MCF 10A (cell line): Measurements from ENCODE around the gene GAD1. TPM values are rescaled to one million over a fixed set of nuclear protein-coding genes. Genes with fewer than 3 reads are reported as not detected.

Experiments
- BruUV-seq: library from RNA; stranded (reverse); fragments of 400-500 nt; replicated peaks from 2 replicates; lab custom pipeline; 2021; lab: Mats Ljungman, UMichigan
- CTCF ChIA-PET: fragments of 300-600 bp; sonication (Branson Sonifier 250); formaldehyde crosslinking; extraction: SDS; loops from one replicate; lab custom pipeline; 2021; ENCODE audit warnings: antibody characterized with exemption, inconsistent platforms; lab: Yijun Ruan, JAX
- POLR2A ChIA-PET: fragments of 300-600, 350-650 bp; sonication (Branson Sonifier 250); formaldehyde crosslinking; extraction: SDS; loops from one replicate; lab custom pipeline; 2020; ENCODE audit warnings: antibody characterized with exemption, inconsistent platforms; lab: Yijun Ruan, JAX
- DNase-seq: peaks from one replicate; pipeline ENCODE4 v3.0.0-alpha.2; 2018; ENCODE audit not compliant: unreplicated experiment
- H3K27ac Mint-ChIP-seq: one replicate; pipeline ENCODE4 v1.8.0; 2022; ENCODE audit warnings: mild to moderate bottlenecking, low read depth, mixed read lengths; ENCODE audit not compliant: unreplicated experiment
- H3K27me3 Mint-ChIP-seq: one replicate; pipeline ENCODE4 v1.8.0; 2022; ENCODE audit warnings: mixed read lengths; ENCODE audit not compliant: insufficient read depth, unreplicated experiment
- H3K36me3 Mint-ChIP-seq: one replicate; pipeline ENCODE4 v1.8.0; 2022; ENCODE audit warnings: mild to moderate bottlenecking, moderate library complexity, mixed read lengths; ENCODE audit not compliant: insufficient read depth, unreplicated experiment
- H3K4me1 Mint-ChIP-seq: one replicate; pipeline ENCODE4 v1.8.0; 2022; ENCODE audit warnings: mixed read lengths; ENCODE audit not compliant: insufficient read depth, unreplicated experiment
- H3K4me3 Mint-ChIP-seq: one replicate; pipeline ENCODE4 v1.8.0; 2022; ENCODE audit warnings: mild to moderate bottlenecking, moderate library complexity, mixed read lengths; ENCODE audit not compliant: unreplicated experiment
- H3K9me3 Mint-ChIP-seq: one replicate; pipeline ENCODE4 v1.8.0; 2022; ENCODE audit warnings: mixed read lengths; ENCODE audit not compliant: unreplicated experiment
- intact Hi-C: fragments of 100-400 bp; cut with micrococcal nuclease; formaldehyde crosslinking; loops from 2 replicates; pipeline ENCODE4 v1.14.1; 2022
- total RNA-seq: library from RNA; stranded (reverse); gene quantifications from 2 replicates; pipeline ENCODE4 v1.2.3, GENCODE V29; 2022
- TF ChIP-seq, protein P1 (sequence below): fragments of 200-600 bp; IDR thresholded peaks from one replicate; pipeline ENCODE4 v1.8.0; 2022; ENCODE audit warnings: antibody characterized with exemption, mild to moderate bottlenecking; ENCODE audit not compliant: unreplicated experiment

GAD1 gene
- total RNA-seq, 1 experiment from 2014 or later: 2.5 TPM

GRCh38 chr2:170892391-170892951 is 75.8 kb downstream of the GAD1 start:
- CTCF ChIA-PET: interaction anchor here (0.7 to 1.5 kb wide), 3 partner anchors 19 to 54 kb away, joined by 3 to 6 read pairs (median 3); partner anchors contain the start of gene GORASP2
- no peaks in the 10 kb centered on the region for H3K27me3 Mint-ChIP-seq
- H3K27ac Mint-ChIP-seq: no peak overlapping the region
- TF ChIP-seq, protein P1, sequence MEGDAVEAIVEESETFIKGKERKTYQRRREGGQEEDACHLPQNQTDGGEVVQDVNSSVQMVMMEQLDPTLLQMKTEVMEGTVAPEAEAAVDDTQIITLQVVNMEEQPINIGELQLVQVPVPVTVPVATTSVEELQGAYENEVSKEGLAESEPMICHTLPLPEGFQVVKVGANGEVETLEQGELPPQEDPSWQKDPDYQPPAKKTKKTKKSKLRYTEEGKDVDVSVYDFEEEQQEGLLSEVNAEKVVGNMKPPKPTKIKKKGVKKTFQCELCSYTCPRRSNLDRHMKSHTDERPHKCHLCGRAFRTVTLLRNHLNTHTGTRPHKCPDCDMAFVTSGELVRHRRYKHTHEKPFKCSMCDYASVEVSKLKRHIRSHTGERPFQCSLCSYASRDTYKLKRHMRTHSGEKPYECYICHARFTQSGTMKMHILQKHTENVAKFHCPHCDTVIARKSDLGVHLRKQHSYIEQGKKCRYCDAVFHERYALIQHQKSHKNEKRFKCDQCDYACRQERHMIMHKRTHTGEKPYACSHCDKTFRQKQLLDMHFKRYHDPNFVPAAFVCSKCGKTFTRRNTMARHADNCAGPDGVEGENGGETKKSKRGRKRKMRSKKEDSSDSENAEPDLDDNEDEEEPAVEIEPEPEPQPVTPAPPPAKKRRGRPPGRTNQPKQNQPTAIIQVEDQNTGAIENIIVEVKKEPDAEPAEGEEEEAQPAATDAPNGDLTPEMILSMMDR: no peak
- peaks cover 8% of the 10 kb centered on the region for H3K4me1 Mint-ChIP-seq
- BruUV-seq: no TSS peak
- H3K4me3 Mint-ChIP-seq: no peak overlapping the region
- no peaks in the 10 kb centered on the region for H3K9me3 Mint-ChIP-seq
- no peaks in the 10 kb centered on the region for H3K36me3 Mint-ChIP-seq
- intact Hi-C loops: no loop called here
- no peak for DNase-seq
- POLR2A ChIA-PET: no interaction called here

DNA sequence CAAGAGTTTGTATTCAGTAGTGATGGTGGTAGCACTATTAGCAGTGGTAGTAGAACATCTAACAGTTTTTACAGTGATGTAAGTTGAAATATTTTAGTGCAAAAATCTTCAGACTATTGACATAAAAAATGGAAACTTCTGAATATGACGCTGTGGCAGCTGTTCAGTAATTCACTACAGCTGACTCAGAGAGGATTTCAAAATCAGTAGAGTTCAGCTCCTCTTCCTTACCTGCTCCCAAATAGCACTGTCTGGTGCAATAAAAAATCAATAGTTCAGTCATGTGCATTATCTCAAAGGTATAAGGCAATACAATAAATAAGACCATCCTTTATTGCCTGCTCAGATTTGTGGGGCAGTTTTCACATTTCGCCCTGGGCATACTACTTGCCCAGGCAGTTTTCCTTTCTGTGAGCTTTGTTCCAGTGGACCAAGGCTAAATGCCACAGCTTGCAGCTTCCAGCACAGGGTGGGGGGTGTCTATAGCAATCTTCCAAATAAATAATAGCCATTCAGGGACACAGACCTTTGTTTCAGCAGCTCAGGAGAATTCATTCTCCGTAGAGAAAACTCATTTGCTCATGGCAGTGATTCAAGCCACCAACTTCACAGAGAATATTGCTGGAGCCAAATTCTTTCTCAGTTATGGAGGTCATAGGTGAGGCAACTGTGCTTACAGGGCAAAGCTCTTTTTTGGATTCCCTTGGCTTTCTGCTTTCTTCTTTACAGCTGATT is 78.5 kb downstream of the GAD1 start:
- DNase-seq: peak; percentile 25
- Mint-ChIP-seq H3K9me3 (no peaks in the 10 kb centered on the region), H3K4me1 (peaks cover 8% of the 10 kb centered on the region), H3K27ac (no peak overlapping the region), H3K4me3 (no peak overlapping the region), H3K36me3 (no peaks in the 10 kb centered on the region), H3K27me3 (no peaks in the 10 kb centered on the region)
- CTCF ChIA-PET: interaction anchor here (0.6 to 5.1 kb wide), 6 partner anchors 17 to 73 kb away, joined by 3 to 22 read pairs (median 4); partner anchors contain the start of gene GORASP2
- TF ChIP-seq, protein P1: no peak
- BruUV-seq: no TSS peak
- POLR2A ChIA-PET: interaction anchor here (0.6 to 2.2 kb wide), 7 partner anchors 13 to 757 kb away, joined by 3 to 21 read pairs (median 4); partner anchors contain the start of gene GORASP2
- intact Hi-C loops: no loop called here

GRCh38 chr2:170896622-170897021 is 79.9 kb downstream of the GAD1 start:
- TF ChIP-seq, protein P1: no peak
- no peak overlapping the region for H3K27ac Mint-ChIP-seq
- H3K27me3 Mint-ChIP-seq: no peaks in the 10 kb centered on the region
- H3K36me3 Mint-ChIP-seq: no peaks in the 10 kb centered on the region
- H3K9me3 Mint-ChIP-seq: no peaks in the 10 kb centered on the region
- POLR2A ChIA-PET: interaction anchor here (2.2 kb wide), 1 partner anchor 33 kb away, joined by 21 read pairs; the partner anchor contains the start of gene GORASP2
- no TSS peak for BruUV-seq
- CTCF ChIA-PET: interaction anchor here (1.1 to 5.1 kb wide), 6 partner anchors 11 to 531 kb away, joined by 3 to 22 read pairs (median 4); partner anchors contain the start of gene GORASP2
- intact Hi-C loops: no loop called here
- no peak for DNase-seq
- H3K4me3 Mint-ChIP-seq: no peak overlapping the region
- H3K4me1 Mint-ChIP-seq: peaks cover 8% of the 10 kb centered on the region

DNA sequence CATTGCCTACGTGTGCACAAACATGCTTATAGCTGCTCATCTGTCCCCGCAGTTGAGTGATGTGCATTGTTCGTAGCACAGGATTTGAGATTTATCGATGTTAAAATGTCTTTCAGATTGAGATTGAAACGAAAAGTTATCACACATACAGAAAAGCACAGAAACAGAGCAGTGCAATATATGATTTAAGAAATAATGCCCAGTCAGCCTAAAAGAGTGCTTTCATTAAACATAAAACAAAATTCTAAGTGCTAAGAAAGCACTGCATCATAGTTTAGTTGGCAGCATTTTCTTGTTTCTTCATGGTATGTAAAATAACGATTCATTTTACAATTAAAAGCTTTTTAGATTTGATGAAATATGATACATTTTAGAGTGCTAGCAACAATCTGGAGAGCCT is 80.4 kb downstream of the GAD1 start:
- no TSS peak for BruUV-seq
- Mint-ChIP-seq H3K27ac (no peak overlapping the region), H3K27me3 (no peaks in the 10 kb centered on the region), H3K4me1 (peaks cover 8% of the 10 kb centered on the region), H3K36me3 (no peaks in the 10 kb centered on the region), H3K9me3 (no peaks in the 10 kb centered on the region), H3K4me3 (no peak overlapping the region)
- intact Hi-C loops: no loop called here
- POLR2A ChIA-PET: interaction anchor here (0.7 kb wide), 1 partner anchor 10 kb away, joined by 3 read pairs; no protein-coding TSS in a partner anchor
- no peak for DNase-seq
- TF ChIP-seq, protein P1: no peak
- CTCF ChIA-PET: interaction anchor here (0.6 to 5.1 kb wide), 4 partner anchors 11 to 489 kb away, joined by 3 to 22 read pairs (median 8); partner anchors contain the start of gene GORASP2
